Activated CD4-positive, alpha-beta T cell treated with anti-CD3 and anti-CD28 coated beads, Interleukin-2, amount 50 U/mL, for 48 hours (primary cell): ENCODE results near the gene EVC2.

ENCODE experiments used
- DNase-seq, 2 experiments: peaks; one replicate each; pipeline ENCODE4 v3.0.0-alpha.2; 2020

Gene EVC2

GRCh38 chr4:5552451-5552850 is 155.9 kb downstream of the EVC2 start:
- no peak for DNase-seq

GRCh38 chr4:5547651-5548249 is 160.6 kb downstream of the EVC2 start:
- no peak for DNase-seq

GRCh38 chr4:5545271-5545670 is 163.1 kb downstream of the EVC2 start:
- no peak for DNase-seq

GRCh38 chr4:5544762-5545161 is 163.6 kb downstream of the EVC2 start:
- DNase-seq, result no peak

- no peak for DNase-seq
Measured at GRCh38 chr4:5543681-5544080, 164.7 kb downstream of the EVC2 start.

- no peak for DNase-seq
Measured at GRCh38 chr4:5541169-5541568, 167.2 kb downstream of the EVC2 start.

- DNase-seq, result no peak
Measured at GRCh38 chr4:5539584-5539983, 168.8 kb downstream of the EVC2 start.

- no peak for DNase-seq
Measured at GRCh38 chr4:5532100-5532499, 176.3 kb downstream of the EVC2 start.

GRCh38 chr4:5528031-5528436 is 180.3 kb downstream of the EVC2 start:
- DNase-seq, result no peak

- no peak for DNase-seq
Measured at GRCh38 chr4:5527211-5527610, 181.1 kb downstream of the EVC2 start.

- DNase-seq, result no peak
Measured at GRCh38 chr4:5526080-5526846, 182.1 kb downstream of the EVC2 start.

- DNase-seq, result no peak
Measured at GRCh38 chr4:5524446-5525299, 183.7 kb downstream of the EVC2 start.

- no peak for DNase-seq
Measured at GRCh38 chr4:5517372-5517771, 191.0 kb downstream of the EVC2 start.

GRCh38 chr4:5515646-5516045 is 192.7 kb downstream of the EVC2 start:
- DNase-seq, result no peak
